GM18858 (cell line): Measurements from ENCODE around the gene PRDM13.
"Not testable (repeated sequence)": the region's sequence is repeated elsewhere in the genome, so short reads cannot be mapped to it uniquely, and the experiment has no call there.

Experiments used
- ATAC-seq: cut with Tn5 transposase; IDR thresholded peaks from one replicate; pipeline ENCODE4 v1.9.1; 2021; ENCODE audit not compliant: unreplicated experiment

PRDM13 gene

GRCh38 chr6:99622044-99622443, 15.4 kb downstream of the PRDM13 start:
- not testable (repeated sequence) for ATAC-seq

- no peak for ATAC-seq
Observed at GRCh38 chr6:99629293-99629692, 22.7 kb downstream of the PRDM13 start.

- ATAC-seq, result no peak
Observed at GRCh38 chr6:99637629-99638028, 31.0 kb downstream of the PRDM13 start.

GRCh38 chr6:99638358-99638757, 31.7 kb downstream of the PRDM13 start:
- ATAC-seq, result not testable (repeated sequence)

- no peak for ATAC-seq
Observed at GRCh38 chr6:99641270-99641669, 34.6 kb downstream of the PRDM13 start.

- ATAC-seq, result no peak
Observed at GRCh38 chr6:99645986-99646385, 39.4 kb downstream of the PRDM13 start.

GRCh38 chr6:99650091-99650571, 43.5 kb downstream of the PRDM13 start:
- ATAC-seq, result not testable (repeated sequence)

- no peak for ATAC-seq
Observed at GRCh38 chr6:99660206-99660605, 53.6 kb downstream of the PRDM13 start.

GRCh38 chr6:99661870-99662269, 55.2 kb downstream of the PRDM13 start:
- ATAC-seq, result no peak

- no peak for ATAC-seq
Observed at GRCh38 chr6:99662616-99663015, 56.0 kb downstream of the PRDM13 start.
